SK-MEL-5 (cell line): ENCODE data around the gene SLC48A1. TPM values are rescaled to one million over a fixed set of nuclear protein-coding genes. Genes with fewer than 3 reads are reported as not detected.

Experiments used
- DNase-seq: peaks from one replicate; pipeline ENCODE4 v3.0.0-alpha.2; 2016; ENCODE audit warnings: low read depth, low spot score
- in situ Hi-C: cut with HindIII; loops from 2 replicates; pipeline ENCODE4 v1.10.0; 2016; ENCODE audit warnings: low sequenced_read_pairs, high pct_unique_total_duplicates, low pct_unique_long_range_greater_than_20kb
- total RNA-seq: library from RNA; depleted of rRNA; stranded (reverse); fragments of >200 nt; shearing (Covaris generic); gene quantifications from 2 replicates; pipeline ENCODE4 v1.2.3, GENCODE V29; 2014

Gene SLC48A1
- total RNA-seq, 1 experiment from 2014 or later: 12.7 TPM

GRCh38 chr12:47783024-47783755 lies 10.2 kb downstream of the SLC48A1 start:
- DNase-seq: no peak
- in situ Hi-C loops: no loop called here

- no peak for DNase-seq
- in situ Hi-C loops: no loop called here
Measured at GRCh38 chr12:47783821-47784819, 11.1 kb downstream of the SLC48A1 start.

GRCh38 chr12:47785036-47785886 lies 12.2 kb downstream of the SLC48A1 start:
- in situ Hi-C loops: no loop called here
- DNase-seq: no peak

GRCh38 chr12:47785887-47786661 lies 13.0 kb downstream of the SLC48A1 start:
- no peak for DNase-seq
- in situ Hi-C loops: no loop called here

GRCh38 chr12:47786662-47787280 lies 13.7 kb downstream of the SLC48A1 start:
- no peak for DNase-seq
- in situ Hi-C loops: no loop called here

- no peak for DNase-seq
- in situ Hi-C loops: no loop called here
Measured at GRCh38 chr12:47787596-47788319, 14.7 kb downstream of the SLC48A1 start.

GRCh38 chr12:47789141-47789540 lies 16.1 kb downstream of the SLC48A1 start:
- DNase-seq: no peak
- in situ Hi-C loops: no loop called here

GRCh38 chr12:47789712-47790489 lies 16.9 kb downstream of the SLC48A1 start:
- in situ Hi-C loops: no loop called here
- DNase-seq: no peak

GRCh38 chr12:47790676-47791350 lies 17.8 kb downstream of the SLC48A1 start:
- in situ Hi-C loops: no loop called here
- DNase-seq: no peak

GRCh38 chr12:47791351-47791746 lies 18.3 kb downstream of the SLC48A1 start:
- no peak for DNase-seq
- in situ Hi-C loops: no loop called here

- in situ Hi-C loops: no loop called here
- no peak for DNase-seq
Measured at GRCh38 chr12:47791874-47792273, 18.8 kb downstream of the SLC48A1 start.

GRCh38 chr12:47793015-47793681 lies 20.1 kb downstream of the SLC48A1 start:
- in situ Hi-C loops: no loop called here
- DNase-seq: no peak

- in situ Hi-C loops: no loop called here
- DNase-seq: no peak
Measured at GRCh38 chr12:47794679-47795078, 21.6 kb downstream of the SLC48A1 start.

GRCh38 chr12:47795121-47795813 lies 22.2 kb downstream of the SLC48A1 start:
- in situ Hi-C loops: no loop called here
- DNase-seq: no peak
